ENCODE data around the gene OGDHL.

The OGDHL gene

DNA sequence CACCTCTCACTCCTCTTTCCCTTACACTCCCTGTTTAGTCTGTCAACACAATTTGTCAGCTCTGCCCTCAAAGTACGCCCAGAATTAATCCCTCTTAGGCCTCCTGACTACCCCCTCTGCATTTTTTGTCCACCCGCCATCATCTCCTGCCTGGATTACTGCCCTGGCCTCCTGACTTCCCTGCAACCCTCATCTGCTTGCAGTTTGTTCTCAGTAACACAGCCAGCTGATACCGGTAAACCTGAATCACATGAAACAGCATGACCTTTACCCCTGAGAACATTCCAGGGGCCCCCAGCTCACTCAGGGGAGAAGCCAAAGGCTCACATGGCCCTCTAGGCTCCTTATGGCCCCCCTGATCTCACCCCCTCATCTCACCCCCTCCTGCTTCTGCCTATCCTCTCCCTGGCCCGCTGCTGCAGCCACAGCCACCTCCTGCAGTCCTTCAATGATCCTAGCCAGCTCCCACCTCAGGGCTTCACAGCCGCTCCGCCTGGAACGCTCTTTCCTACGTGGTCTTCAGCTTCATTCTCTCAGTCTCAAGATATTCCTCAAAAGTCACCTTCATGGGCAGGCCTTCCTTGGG lies 73.8 kb downstream of the OGDHL start:
- no peak for FAIRE-seq

DNA sequence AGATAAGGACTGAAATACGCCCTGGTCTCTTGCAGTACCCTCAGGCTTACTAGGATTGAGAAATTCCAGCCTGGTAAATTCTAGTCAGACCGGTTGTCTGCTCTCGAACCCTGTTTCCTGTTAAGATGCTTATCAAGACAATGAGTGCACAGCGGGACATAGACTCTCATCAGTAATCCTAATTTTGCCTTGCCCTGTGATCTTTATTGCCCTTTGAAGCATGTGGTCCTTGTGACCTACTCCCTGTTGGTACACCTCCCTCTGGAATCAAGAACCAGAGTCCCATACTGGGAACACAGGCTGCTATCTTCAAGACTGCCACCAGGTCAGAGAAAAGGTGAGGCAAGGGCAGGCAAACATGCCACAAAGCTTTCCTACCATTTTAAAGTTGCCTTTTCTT lies 75.5 kb downstream of the OGDHL start:
- no peak for FAIRE-seq
